PC-9 (cell line): ENCODE results near the gene ZNF711.
"Not testable (repeated sequence)": the region's sequence is repeated elsewhere in the genome, so short reads cannot be mapped to it uniquely, and the experiment has no call there.

Experiments
- EZH2 ChIP-seq: fragments of 200-600 bp; sonication (generic); IDR thresholded peaks from 2 replicates; pipeline ENCODE4 v1.8.0; 2017; ENCODE audit warnings: antibody characterized with exemption, low read depth
- TF ChIP-seq, protein P1 (sequence below): fragments of 200-600 bp; sonication (generic); conservative IDR thresholded peaks from 2 replicates; pipeline ENCODE4 v1.6.1; 2017; ENCODE audit warnings: mixed run types, antibody characterized with exemption, mild to moderate bottlenecking, moderate library complexity

DNA sequence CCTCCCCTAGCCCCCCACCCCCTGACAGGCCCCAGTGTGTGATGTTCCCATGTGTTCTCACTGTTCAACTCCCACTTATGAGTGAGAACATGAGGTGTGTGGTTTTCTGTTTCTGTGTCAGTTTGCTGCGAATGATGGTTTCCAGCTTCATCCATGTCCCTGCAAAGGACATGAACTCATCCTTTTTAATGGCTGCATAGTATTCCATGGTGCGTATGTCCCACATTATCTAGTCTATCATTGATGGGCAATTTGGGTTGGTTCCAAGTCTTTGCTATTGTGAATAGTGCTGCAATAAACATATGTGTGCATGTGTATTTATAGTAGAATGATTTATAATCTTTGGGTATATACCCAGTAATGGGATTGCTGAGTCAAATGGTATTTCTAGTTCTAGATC, 67.6 kb downstream of the ZNF711 start:
- TF ChIP-seq, protein P1, sequence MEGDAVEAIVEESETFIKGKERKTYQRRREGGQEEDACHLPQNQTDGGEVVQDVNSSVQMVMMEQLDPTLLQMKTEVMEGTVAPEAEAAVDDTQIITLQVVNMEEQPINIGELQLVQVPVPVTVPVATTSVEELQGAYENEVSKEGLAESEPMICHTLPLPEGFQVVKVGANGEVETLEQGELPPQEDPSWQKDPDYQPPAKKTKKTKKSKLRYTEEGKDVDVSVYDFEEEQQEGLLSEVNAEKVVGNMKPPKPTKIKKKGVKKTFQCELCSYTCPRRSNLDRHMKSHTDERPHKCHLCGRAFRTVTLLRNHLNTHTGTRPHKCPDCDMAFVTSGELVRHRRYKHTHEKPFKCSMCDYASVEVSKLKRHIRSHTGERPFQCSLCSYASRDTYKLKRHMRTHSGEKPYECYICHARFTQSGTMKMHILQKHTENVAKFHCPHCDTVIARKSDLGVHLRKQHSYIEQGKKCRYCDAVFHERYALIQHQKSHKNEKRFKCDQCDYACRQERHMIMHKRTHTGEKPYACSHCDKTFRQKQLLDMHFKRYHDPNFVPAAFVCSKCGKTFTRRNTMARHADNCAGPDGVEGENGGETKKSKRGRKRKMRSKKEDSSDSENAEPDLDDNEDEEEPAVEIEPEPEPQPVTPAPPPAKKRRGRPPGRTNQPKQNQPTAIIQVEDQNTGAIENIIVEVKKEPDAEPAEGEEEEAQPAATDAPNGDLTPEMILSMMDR, result not testable (repeated sequence)
- not testable (repeated sequence) for TF ChIP-seq EZH2
